GM21367 (cell line): ENCODE results near the gene NOX3.

Experiments used
- ATAC-seq: cut with Tn5 transposase; IDR thresholded peaks from one replicate; pipeline ENCODE4 v1.9.1; 2021; ENCODE audit not compliant: unreplicated experiment

The NOX3 gene

DNA sequence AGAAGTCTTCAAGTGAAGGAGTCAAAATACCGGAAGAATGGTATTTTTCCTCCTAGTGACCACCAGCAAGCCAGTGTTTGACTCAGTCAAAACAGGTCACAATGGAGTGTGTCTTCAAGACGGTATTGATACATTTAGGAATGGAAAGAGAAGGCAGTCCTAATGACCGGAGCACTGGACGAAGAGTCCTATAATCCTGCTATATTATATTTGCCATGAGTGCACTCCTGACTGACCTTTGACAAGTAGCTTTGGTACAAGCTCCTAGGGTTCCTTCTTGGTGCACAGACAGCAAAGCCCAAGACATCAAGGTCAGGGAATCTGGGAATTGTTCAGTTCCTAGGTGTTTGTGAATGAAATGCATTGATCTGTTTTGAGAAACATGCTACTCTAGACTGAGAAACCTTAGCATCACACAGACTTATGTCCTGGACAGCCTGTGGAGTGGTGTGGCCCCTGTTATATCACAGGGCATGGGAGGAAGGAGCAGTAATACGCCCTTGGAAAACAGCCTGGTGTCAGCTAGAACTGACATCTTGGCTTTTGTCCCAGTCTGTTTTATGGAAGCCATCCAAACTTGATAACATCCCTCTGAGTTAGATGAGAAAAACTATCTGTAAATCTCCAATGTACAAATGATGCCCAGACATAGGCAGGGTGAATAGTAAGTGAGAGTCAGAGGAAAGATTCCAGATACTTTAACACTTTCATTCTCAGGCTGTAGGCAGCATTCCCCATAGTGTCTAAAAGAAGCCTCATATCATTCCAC lies 18.5 kb downstream of the NOX3 start:
- no peak for ATAC-seq

DNA sequence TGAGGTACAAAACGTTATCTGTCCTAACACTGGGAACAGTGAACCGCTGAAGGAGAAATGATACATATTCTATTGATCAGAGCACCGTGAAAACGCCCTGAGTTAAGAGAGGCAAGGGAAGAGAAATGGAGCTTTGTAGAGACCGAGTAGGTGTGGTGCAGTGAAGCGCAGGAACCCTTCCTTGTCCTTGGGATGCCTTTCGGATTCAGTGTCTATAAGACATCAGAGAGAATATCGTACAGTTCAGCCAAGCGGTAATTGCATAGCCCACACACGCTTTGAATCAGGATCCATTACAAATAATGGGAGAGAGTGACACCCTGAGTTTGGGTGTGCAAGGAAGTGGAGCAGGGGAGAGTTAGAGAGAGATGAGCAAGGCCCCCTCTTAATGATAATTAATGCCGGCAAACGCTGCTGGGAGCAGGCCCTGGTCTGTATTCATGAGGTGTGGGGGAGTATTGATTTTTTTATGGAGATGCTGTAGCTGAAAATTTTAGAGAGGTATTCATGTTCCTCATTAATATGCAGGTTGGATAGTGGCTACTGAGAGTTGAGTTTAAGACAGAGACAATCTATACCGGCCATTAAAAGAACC lies 20.7 kb downstream of the NOX3 start:
- ATAC-seq, result no peak

- no peak for ATAC-seq
These were observed 21.5 kb downstream of the NOX3 start for GRCh38 chr6:155434096-155434495.

- ATAC-seq, result no peak
These were observed 23.3 kb downstream of the NOX3 start for GRCh38 chr6:155432293-155432692.

GRCh38 chr6:155429321-155429893 lies 26.2 kb downstream of the NOX3 start:
- ATAC-seq, result no peak

DNA sequence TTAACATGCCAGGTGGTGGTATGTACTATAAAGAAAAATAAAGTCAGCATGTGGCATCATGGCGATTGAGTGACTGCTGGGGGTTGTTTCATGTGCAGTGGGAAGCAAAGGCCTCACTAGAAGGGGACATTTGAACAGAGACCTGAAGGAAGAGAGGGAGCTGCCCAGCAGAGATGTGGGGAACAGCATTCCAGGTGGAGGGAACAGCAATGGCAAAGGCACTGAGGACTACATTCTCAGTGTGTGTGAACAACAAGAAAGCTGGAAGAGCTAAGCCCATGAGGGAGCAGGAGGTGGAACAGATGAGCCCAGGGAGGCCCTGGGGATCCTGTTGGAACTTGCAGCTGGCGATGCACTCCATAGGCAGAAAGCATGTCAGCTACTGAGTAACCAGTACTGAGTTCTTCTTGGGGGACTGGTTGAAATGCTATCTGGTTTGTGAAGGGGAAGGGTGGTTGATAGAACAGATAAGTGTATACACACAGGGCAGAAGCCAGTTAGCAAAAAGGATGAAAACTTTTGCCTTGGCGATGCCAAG lies 29.2 kb downstream of the NOX3 start:
- no peak for ATAC-seq

- no peak for ATAC-seq
These were observed 31.5 kb downstream of the NOX3 start for GRCh38 chr6:155424181-155424580.

- ATAC-seq, result no peak
These were observed 33.0 kb downstream of the NOX3 start for GRCh38 chr6:155422635-155423034.

GRCh38 chr6:155420492-155420891 lies 35.1 kb downstream of the NOX3 start:
- no peak for ATAC-seq

DNA sequence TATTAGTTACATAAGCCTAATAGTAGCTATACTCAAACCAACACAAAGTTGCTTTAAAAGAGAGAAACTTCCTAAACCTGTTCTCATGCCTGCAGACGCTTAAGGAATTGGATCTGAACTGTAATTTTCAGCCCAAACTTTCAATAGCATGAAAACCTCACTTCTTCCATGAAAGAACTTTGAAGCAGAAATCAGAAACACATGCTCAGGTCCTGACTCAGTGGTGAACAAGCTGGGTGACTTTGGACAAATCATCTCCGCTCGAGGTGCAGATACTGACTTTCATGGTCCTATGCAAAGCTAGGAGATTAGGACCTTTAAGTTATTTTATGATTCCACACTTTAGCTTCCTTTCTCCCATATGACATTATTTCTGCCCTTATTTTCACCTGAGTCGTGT lies 36.5 kb downstream of the NOX3 start:
- ATAC-seq, result no peak

DNA sequence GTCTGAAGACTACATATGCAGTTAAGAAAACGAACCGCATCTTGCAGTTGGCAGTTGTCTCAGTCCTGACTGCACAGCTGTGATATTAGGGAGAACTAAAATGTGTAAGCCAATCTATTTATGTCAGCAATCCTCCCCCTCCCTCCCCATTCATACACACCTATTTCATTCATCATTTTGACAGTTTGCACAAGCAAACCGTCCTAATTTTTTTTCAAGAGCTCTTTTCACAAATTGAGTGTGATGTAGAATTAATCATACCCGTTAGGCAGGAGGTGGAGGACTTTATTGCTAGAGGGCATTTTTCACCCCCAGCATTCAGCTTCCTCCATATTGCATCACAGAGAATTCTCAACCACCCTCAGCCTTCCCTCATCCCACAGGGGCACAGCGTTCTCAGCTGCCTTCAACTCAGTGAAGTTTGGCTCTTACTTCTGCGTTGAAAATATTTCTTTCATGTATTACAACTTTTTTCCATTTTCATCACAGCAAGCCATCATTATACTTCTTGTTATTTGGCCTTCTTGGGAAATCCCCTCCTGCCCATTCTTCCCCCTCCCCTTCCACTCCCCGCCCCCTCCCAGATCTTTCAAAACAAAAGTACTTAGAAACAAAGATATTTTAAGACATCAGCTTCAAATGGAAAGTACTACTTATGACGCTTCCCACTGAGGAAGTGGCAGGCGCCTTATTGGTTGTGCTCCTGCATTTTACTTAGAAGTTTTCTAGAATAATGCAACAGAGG lies 37.5 kb downstream of the NOX3 start:
- peak; percentile 62 for ATAC-seq

- no peak for ATAC-seq
These were observed 38.2 kb downstream of the NOX3 start for GRCh38 chr6:155417454-155417853.

DNA sequence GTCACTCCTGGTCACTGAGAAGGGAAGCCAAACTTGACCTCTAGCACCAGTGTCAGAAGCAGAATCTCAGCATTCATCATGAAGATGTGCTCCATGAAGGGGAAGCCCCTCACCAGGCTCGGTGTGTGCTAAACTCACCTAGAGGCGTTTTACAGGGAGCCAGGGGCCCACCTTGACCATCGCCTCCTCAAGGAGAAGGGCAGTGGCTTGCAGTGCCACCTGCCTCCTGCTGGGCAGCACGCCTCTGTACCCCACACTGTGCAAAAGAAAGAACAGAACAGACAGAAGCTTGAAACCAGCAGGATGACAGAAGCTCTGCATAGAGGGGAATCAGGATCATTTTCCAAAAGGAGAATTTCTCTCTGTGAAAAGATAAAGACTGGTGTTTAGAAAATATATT lies 39.7 kb downstream of the NOX3 start:
- ATAC-seq, result no peak

DNA sequence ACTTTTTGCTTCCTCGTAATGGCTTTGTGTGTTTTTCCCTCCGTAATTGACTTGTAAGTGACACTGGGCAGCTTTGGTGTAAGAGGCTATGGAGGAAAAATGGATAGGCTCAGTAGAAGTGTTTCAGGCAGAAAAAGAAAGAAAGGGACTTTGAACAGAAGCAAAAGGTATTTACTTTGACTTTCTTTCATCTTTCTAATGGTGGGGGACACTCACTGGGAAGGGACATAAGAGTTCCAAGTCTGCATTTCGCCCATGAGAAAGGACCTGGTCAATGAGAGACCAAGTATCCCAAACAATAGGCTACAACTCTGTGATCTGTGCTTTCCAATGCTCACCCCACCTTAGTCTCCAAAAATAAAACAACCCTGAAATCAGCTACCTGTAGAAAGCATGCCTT lies 41.6 kb downstream of the NOX3 start:
- no peak for ATAC-seq

DNA sequence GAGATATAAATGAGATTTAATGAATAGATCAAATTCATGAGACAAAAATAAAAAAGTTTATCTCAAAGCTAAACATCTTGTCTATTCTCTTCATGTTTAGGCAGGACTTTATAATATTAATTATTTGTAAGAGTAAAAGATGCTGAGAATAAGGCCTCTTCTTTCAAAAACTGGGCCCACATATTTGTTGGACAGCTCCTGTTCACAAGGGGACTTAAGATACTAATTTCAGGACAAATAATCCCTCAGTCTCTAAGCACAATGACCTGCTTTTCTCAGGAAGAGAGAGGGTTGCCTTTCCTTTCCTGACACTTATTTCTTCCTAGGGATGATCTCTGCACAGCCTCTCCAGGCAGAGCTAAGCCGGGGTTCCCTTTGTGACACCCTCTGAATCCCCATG lies 43.3 kb downstream of the NOX3 start:
- ATAC-seq, result no peak

GRCh38 chr6:155411154-155412052 lies 44.2 kb downstream of the NOX3 start:
- no peak for ATAC-seq

- ATAC-seq, result no peak
These were observed 46.2 kb downstream of the NOX3 start for GRCh38 chr6:155409391-155409790.

DNA sequence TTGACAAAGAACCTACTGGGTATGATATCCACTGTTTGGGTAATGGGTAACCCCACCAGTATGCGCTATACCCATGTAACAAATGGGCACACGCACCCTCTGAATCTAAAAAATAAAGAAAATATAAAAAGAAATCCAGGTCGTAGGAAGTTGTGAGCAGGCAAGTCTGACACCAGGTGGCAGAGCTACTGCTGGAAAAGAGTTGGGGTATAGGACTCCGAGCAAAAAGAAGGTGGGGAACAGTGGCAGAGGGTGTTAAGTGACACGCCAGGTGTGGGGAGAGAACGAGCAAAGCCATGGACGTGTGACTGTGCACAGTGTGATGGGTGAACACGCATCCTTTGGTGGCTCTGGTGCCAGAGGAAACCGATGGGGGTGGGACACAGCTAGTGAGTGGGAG lies 46.7 kb downstream of the NOX3 start:
- no peak for ATAC-seq

DNA sequence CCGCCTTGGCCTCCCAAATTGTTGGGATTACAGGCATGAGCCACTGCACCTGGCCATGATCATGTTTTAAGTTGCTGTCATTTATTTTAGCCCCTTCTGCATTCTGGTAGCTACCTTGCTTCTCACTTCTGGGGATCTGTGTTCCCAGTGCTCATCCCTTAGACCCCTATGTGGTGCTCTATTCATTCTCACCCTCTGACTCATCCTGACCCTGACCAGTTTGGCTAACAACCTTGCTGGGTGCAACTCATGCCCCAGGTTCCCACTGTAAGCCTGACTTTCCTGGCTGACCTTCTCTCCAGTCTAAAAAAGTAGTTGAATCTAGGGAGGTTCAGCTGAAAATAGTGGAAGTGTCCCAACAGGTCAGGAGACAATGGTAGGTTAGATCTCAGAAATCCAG lies 47.4 kb downstream of the NOX3 start:
- ATAC-seq, result no peak

DNA sequence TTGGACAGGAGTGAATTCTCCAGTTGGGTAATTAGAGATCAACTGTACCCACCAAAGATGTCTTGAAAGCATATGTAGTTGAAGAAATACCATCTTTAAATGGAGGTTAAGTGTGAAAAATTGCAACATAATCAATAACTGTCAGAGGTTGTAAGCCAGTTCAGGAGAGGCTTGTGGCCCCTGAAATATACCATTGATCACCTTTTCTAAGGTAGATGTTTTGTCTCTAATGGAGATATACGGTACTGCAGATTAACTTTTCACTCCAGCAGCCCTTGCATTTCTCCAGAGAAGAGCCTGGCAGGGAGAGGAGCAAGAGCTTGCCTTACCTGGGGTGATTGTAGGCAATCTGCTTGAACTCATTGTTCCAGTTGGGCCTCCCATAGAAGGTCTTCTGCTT lies 48.8 kb downstream of the NOX3 start:
- ATAC-seq, result no peak

GRCh38 chr6:155404937-155405336 lies 50.7 kb downstream of the NOX3 start:
- no peak for ATAC-seq
